Liver (tissue), 9 donors: ENCODE results near the gene RHO. TPM values are rescaled to one million over a fixed set of nuclear protein-coding genes. Genes with fewer than 3 reads are reported as not detected.

Experiments used
- DNase-seq: peaks from one replicate; pipeline ENCODE4 v3.0.0-alpha.2; 2017; ENCODE audit warnings: low spot score
- H3K27ac ChIP-seq, 2 donors: one replicate each; pipeline ENCODE4 v1.7.0; 2013; ENCODE audit warnings: inconsistent platforms in 2 of 2, low read length in 2 of 2, control low read depth in 1 of 2, low read depth in 1 of 2, mild to moderate bottlenecking in 1 of 2
- H3K27me3 ChIP-seq, 4 donors: one replicate each; pipeline versions ENCODE4 v1.6.1 to v1.7.0; 2013; ENCODE audit warnings: low read length in 3 of 4, inconsistent platforms in 1 of 4, mild to moderate bottlenecking in 1 of 4, moderate library complexity in 1 of 4; ENCODE audit not compliant: control insufficient read depth in 4 of 4, insufficient read depth in 4 of 4
- H3K36me3 ChIP-seq, 4 donors: one replicate each; pipeline versions ENCODE4 v1.6.1 to v1.7.0; 2013; ENCODE audit warnings: low read length in 3 of 4, mild to moderate bottlenecking in 3 of 4, low read depth in 1 of 4, moderate library complexity in 1 of 4; ENCODE audit not compliant: control insufficient read depth in 4 of 4, insufficient read depth in 3 of 4
- H3K4me1 ChIP-seq, 4 donors: one replicate each; pipeline versions ENCODE4 v1.6.1 to v1.7.0; 2013; ENCODE audit warnings: low read length in 3 of 4, mild to moderate bottlenecking in 3 of 4, moderate library complexity in 1 of 4; ENCODE audit not compliant: control insufficient read depth in 4 of 4, insufficient read depth in 4 of 4
- H3K4me3 ChIP-seq, 3 donors: one replicate each; pipeline versions ENCODE4 v1.6.1 to v1.7.0; 2013; ENCODE audit warnings: low read length in 3 of 3, control low read depth in 1 of 3, low read depth in 1 of 3, mild to moderate bottlenecking in 1 of 3
- H3K9ac ChIP-seq, 2 donors: one replicate each; pipeline ENCODE4 v1.7.0; 2013; ENCODE audit warnings: low read length in 2 of 2, mild to moderate bottlenecking in 2 of 2, moderate library complexity in 2 of 2, control low read depth in 1 of 2, low read depth in 1 of 2
- H3K9me3 ChIP-seq, 4 donors: one replicate each; pipeline versions ENCODE4 v1.6.1 to v1.7.0; 2013; ENCODE audit warnings: low read length in 3 of 4; ENCODE audit not compliant: control insufficient read depth in 4 of 4
- GABPA ChIP-seq, 2 donors: IDR thresholded peaks in 1 of 2; conservative IDR thresholded peaks in 1 of 2; 2 replicates each; pipeline ENCODE4 v1.6.1; 2016; ENCODE audit warnings: antibody characterized with exemption in 2 of 2, mild to moderate bottlenecking in 1 of 2, moderate library complexity in 1 of 2
- JUND ChIP-seq, 2 donors: IDR thresholded peaks; 2 replicates each; pipeline ENCODE4 v1.6.1; 2016; ENCODE audit warnings: antibody characterized with exemption in 2 of 2
- RAD21 ChIP-seq, 2 donors: IDR thresholded peaks; 2 replicates each; pipeline ENCODE4 v1.6.1; 2016; ENCODE audit warnings: antibody characterized with exemption in 2 of 2, mild to moderate bottlenecking in 2 of 2
- REST ChIP-seq: IDR thresholded peaks from 2 replicates; pipeline ENCODE4 v1.6.1; 2016; ENCODE audit warnings: antibody characterized with exemption, mild to moderate bottlenecking
- TAF1 ChIP-seq: conservative IDR thresholded peaks from 2 replicates; pipeline ENCODE4 v1.6.1; 2016; ENCODE audit warnings: antibody characterized with exemption, mild to moderate bottlenecking
- ZBTB33 ChIP-seq: IDR thresholded peaks from 2 replicates; pipeline ENCODE4 v1.6.1; 2016; ENCODE audit warnings: antibody characterized with exemption
- WGBS: extraction: QIAGEN DNeasy Blood & Tissue Kit; methylation state at CpG from one replicate; pipeline ENCODE4 v1.1.7; 2013; 5-methylcytosine and 5-hydroxymethylcytosine counted together
- polyA plus RNA-seq, 2 donors: library from polyadenylated mRNA; stranded (reverse) in 1 of 2; unstranded in 1 of 2; fragments of 200-250 nt in 1 of 2; fragments of >200 nt in 1 of 2; fragmentation: Nextera tagmentation in 1 of 2; extraction: Ambion mirVana in 1 of 2; gene quantifications; one replicate each; pipeline versions ENCODE4 v1.2.1 to v1.2.3, GENCODE V29; 2013 to 2015
- total RNA-seq, 2 donors: library from RNA; depleted of rRNA; stranded (reverse); fragments of >200 nt; gene quantifications; one replicate each; pipeline ENCODE4 v1.2.3, GENCODE V29; 2014
- TF ChIP-seq, protein P1 (sequence below): IDR thresholded peaks from 2 replicates; pipeline ENCODE4 v1.6.1; 2016; ENCODE audit warnings: antibody characterized with exemption
- TF ChIP-seq, protein P2 (sequence below): fragments of 150-350 bp; IDR thresholded peaks from 2 replicates; pipeline ENCODE4 v1.5.1; 2017; ENCODE audit warnings: improper control_type of control experiment, low read depth, low read length; ENCODE audit not compliant: missing input control
- donor health status: healthy.
- donor health status: healthy.
- donor health status: healthy.
- donor health status: healthy.
- donor health status: healthy.

The RHO gene
- total and polyA plus RNA-seq, 4 donors: not detected

DNA sequence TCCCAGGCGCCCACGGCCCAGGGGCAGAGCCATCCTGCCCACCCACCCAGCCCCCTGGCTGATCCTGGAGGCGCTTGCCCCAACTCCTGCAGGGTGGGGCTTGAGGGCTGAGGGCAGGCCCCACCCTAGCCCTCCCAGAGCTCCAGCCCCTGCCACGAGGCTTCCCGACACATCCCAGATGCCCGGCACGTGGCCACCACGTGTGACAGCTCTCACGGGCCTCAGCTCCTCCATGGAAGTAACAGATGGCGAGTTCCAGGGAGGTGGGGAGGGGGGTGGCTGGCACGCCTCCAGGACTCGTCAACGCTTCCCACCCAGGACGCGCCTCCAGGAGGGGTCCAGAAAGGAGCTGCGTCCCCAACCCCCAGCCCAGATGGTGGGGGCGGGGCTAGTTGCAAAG, 48.9 kb downstream of the RHO start:
- Histone ChIP-seq H3K27me3 (no peaks in the 10 kb centered on the region), H3K4me3 (no peak overlapping the region), H3K4me1 (peaks cover 4 to 20% (median 13%) of the 10 kb centered on the region in 4 donors), H3K9me3 (no peaks in the 10 kb centered on the region), H3K36me3 (no peaks in the 10 kb centered on the region), H3K27ac (no peak overlapping the region), H3K9ac (no peak overlapping the region)
- TF ChIP-seq JUND (IDR thresholded peaks at IDR 0.05) (no peak), REST (no peak), RAD21 (IDR thresholded peaks at IDR 0.05) (no peak), TAF1 (no peak), GABPA (IDR thresholded peaks at IDR 0.05 in 1 of 2, conservative IDR thresholded peaks at IDR 0.05 in 1 of 2) (no peak), ZBTB33 (no peak)
- TF ChIP-seq, protein P1, sequence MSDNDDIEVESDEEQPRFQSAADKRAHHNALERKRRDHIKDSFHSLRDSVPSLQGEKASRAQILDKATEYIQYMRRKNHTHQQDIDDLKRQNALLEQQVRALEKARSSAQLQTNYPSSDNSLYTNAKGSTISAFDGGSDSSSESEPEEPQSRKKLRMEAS: no peak
- TF ChIP-seq, protein P2, sequence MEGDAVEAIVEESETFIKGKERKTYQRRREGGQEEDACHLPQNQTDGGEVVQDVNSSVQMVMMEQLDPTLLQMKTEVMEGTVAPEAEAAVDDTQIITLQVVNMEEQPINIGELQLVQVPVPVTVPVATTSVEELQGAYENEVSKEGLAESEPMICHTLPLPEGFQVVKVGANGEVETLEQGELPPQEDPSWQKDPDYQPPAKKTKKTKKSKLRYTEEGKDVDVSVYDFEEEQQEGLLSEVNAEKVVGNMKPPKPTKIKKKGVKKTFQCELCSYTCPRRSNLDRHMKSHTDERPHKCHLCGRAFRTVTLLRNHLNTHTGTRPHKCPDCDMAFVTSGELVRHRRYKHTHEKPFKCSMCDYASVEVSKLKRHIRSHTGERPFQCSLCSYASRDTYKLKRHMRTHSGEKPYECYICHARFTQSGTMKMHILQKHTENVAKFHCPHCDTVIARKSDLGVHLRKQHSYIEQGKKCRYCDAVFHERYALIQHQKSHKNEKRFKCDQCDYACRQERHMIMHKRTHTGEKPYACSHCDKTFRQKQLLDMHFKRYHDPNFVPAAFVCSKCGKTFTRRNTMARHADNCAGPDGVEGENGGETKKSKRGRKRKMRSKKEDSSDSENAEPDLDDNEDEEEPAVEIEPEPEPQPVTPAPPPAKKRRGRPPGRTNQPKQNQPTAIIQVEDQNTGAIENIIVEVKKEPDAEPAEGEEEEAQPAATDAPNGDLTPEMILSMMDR: no peak
- DNase-seq: no peak
- WGBS: 68% methylated on average over 17 of the region's 17 CpGs

DNA sequence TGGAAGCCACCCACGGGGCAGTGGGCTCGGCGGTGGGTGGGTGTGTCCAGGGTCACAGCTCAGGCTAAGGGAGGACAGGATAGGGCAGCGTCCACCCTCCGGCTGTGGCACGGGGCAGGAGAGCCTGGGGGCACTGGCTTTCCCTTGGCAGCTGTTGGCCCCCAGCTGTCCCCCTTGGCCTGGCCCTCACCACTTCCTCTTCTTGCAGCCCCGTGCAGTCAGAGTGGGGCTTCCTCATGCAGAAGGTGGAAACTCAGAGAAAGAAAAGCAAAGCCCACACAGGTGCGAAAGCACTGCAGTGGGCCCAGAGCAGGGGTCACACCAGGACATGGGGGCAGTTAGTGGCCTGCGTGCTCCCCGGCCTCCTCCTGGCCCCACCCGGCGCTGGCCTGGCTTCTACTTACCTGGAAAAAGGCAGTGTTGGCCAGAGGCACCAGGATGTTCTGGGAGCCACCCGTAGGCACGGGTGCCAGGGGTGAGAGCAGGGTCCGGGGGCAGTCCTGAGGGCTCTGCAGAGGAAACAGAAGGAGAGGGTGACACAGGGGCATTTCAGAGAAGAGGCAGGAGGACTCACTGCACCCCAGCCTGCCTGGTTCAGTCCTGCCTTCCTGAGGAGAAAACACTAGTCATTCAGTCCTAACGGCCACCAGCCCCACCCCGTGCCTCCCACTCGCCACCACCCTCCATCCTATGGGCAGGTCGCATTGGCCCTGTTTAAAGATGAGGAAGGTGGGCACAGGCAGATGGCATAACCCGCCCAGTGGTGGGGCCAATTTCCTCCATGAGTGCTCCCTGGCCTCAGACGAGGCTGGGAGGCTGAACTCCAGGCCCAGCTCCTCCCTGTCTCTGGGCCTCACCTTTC, 49.7 kb downstream of the RHO start:
- Histone ChIP-seq H3K4me1 (peaks cover 4 to 20% (median 14%) of the 10 kb centered on the region in 4 donors), H3K27ac (no peak overlapping the region), H3K27me3 (no peaks in the 10 kb centered on the region), H3K36me3 (peaks cover 0 to 3% (median under 1%) of the 10 kb centered on the region in 4 donors), H3K9me3 (no peaks in the 10 kb centered on the region), H3K9ac (no peak overlapping the region), H3K4me3 (no peak overlapping the region)
- TF ChIP-seq REST: no peak
- 73% methylated on average over 21 of the region's 21 CpGs for WGBS
- no peak for DNase-seq
